ENCODE data around the gene ETNK2.

ETNK2 gene

GRCh38 chr1:204126386-204126785, 25.5 kb downstream of the ETNK2 start:
- H3K4me3 ChIP-seq (ENCODE audit: low read depth, low read length), result no peak overlapping the region
- no peak overlapping the region for H3K27ac ChIP-seq
- peaks cover 4% of the 10 kb centered on the region; the same call in 1 of the 2 replicates for H3K36me3 ChIP-seq
- no peaks in the 10 kb centered on the region for H3K27me3 ChIP-seq (ENCODE audit: insufficient read depth, low read depth, severe bottlenecking)
- DNase-seq, result no peak
- TF ChIP-seq CTCF (IDR thresholded peaks at IDR 0.05; ENCODE audit: low read depth, low read length), result no peak
- H3K9me3 ChIP-seq (ENCODE audit: severe bottlenecking), result no peaks in the 10 kb centered on the region

GRCh38 chr1:204125759-204126351, 26.0 kb downstream of the ETNK2 start:
- H3K36me3 ChIP-seq, result no peaks in the 10 kb centered on the region
- no peak for TF ChIP-seq CTCF (IDR thresholded peaks at IDR 0.05; ENCODE audit: low read depth, low read length)
- H3K27ac ChIP-seq, result no peak overlapping the region
- no peaks in the 10 kb centered on the region for H3K9me3 ChIP-seq (ENCODE audit: severe bottlenecking)
- H3K27me3 ChIP-seq (ENCODE audit: insufficient read depth, low read depth, severe bottlenecking), result no peaks in the 10 kb centered on the region
- no peak for DNase-seq
- H3K4me3 ChIP-seq (ENCODE audit: low read depth, low read length), result no peak overlapping the region

- Histone ChIP-seq H3K27ac (no peak overlapping the region), H3K27me3 (ENCODE audit: insufficient read depth, low read depth, severe bottlenecking) (no peaks in the 10 kb centered on the region), H3K9me3 (ENCODE audit: severe bottlenecking) (no peaks in the 10 kb centered on the region), H3K4me3 (ENCODE audit: low read depth, low read length) (no peak overlapping the region), H3K36me3 (no peaks in the 10 kb centered on the region)
- no peak for TF ChIP-seq CTCF (IDR thresholded peaks at IDR 0.05; ENCODE audit: low read depth, low read length)
- no peak for DNase-seq
Measured at GRCh38 chr1:204124639-204125038, 27.2 kb downstream of the ETNK2 start.

- H3K27ac ChIP-seq, result no peak overlapping the region
- peak; percentile 99 for TF ChIP-seq CTCF (IDR thresholded peaks at IDR 0.05; ENCODE audit: low read depth, low read length)
- DNase-seq, result peak; percentile 81
- no peaks in the 10 kb centered on the region for H3K9me3 ChIP-seq (ENCODE audit: severe bottlenecking)
- H3K36me3 ChIP-seq, result no peaks in the 10 kb centered on the region
- no peak overlapping the region for H3K4me3 ChIP-seq (ENCODE audit: low read depth, low read length)
- no peaks in the 10 kb centered on the region for H3K27me3 ChIP-seq (ENCODE audit: insufficient read depth, low read depth, severe bottlenecking)
Measured at GRCh38 chr1:204123376-204123775, 28.5 kb downstream of the ETNK2 start.

- H3K27me3 ChIP-seq (ENCODE audit: insufficient read depth, low read depth, severe bottlenecking), result no peaks in the 10 kb centered on the region
- H3K4me3 ChIP-seq (ENCODE audit: low read depth, low read length), result no peak overlapping the region
- no peaks in the 10 kb centered on the region for H3K9me3 ChIP-seq (ENCODE audit: severe bottlenecking)
- no peaks in the 10 kb centered on the region for H3K36me3 ChIP-seq
- DNase-seq, result no peak
- no peak overlapping the region for H3K27ac ChIP-seq
- no peak for TF ChIP-seq CTCF (IDR thresholded peaks at IDR 0.05; ENCODE audit: low read depth, low read length)
Measured at GRCh38 chr1:204121840-204122555, 29.8 kb downstream of the ETNK2 start.
